Caco-2 (cell line): ENCODE measurements around the gene TENM4. TPM values are rescaled to one million over a fixed set of nuclear protein-coding genes. Genes with fewer than 3 reads are reported as not detected.

Experiments used
- BruUV-seq: library from RNA; stranded (reverse); fragments of 400-500 nt; replicated peaks from 2 replicates; lab custom pipeline; 2021; lab: Mats Ljungman, UMichigan
- CTCF ChIA-PET: fragments of 300-600 bp; sonication (Branson Sonifier 250); formaldehyde crosslinking; loops from one replicate; lab custom pipeline; 2022; ENCODE audit warnings: antibody characterized with exemption; lab: Charles Lee
- POLR2A ChIA-PET: fragments of 300-600 bp; sonication (Branson Sonifier 250); formaldehyde crosslinking; loops from one replicate; lab custom pipeline; 2022; ENCODE audit warnings: antibody characterized with exemption; lab: Charles Lee
- DNase-seq, 2 experiments: peaks; one replicate each; pipeline versions ENCODE4 v3.0.0 to v3.0.0-alpha.2; 2020 to 2022
- H3K27me3 ChIP-seq: replicated peaks from 2 replicates; pipeline ENCODE4 v1.6.0; 2011; ENCODE audit warnings: low read length; ENCODE audit not compliant: control insufficient read depth, insufficient read depth
- H3K36me3 ChIP-seq: 2 replicates; pipeline ENCODE4 v1.5.1; 2011; ENCODE audit warnings: low read length; ENCODE audit not compliant: control insufficient read depth, insufficient read depth
- H3K4me1 ChIP-seq: fragments of 250-450 bp; sonication (Bioruptor Pico); 2 replicates; pipeline ENCODE4 v1.5.1; 2020; ENCODE audit warnings: mild to moderate bottlenecking
- H3K4me3 ChIP-seq: 2 replicates; pipeline ENCODE4 v1.5.1; 2011; ENCODE audit warnings: low read depth, mild to moderate bottlenecking, control low read depth, low read length
- H3K9me3 ChIP-seq: fragments of 250-450 bp; sonication (Bioruptor Pico); 2 replicates; pipeline ENCODE4 v1.5.1; 2020; ENCODE audit warnings: mild to moderate bottlenecking, moderate library complexity
- H3K27ac Mint-ChIP-seq: one replicate; pipeline ENCODE4 v1.8.0; 2022; ENCODE audit warnings: mixed read lengths; ENCODE audit not compliant: unreplicated experiment
- H3K27me3 Mint-ChIP-seq: one replicate; pipeline ENCODE4 v1.8.0; 2022; ENCODE audit warnings: mixed read lengths; ENCODE audit not compliant: insufficient read depth, unreplicated experiment
- H3K36me3 Mint-ChIP-seq: one replicate; pipeline ENCODE4 v1.8.0; 2022; ENCODE audit warnings: mild to moderate bottlenecking, mixed read lengths; ENCODE audit not compliant: insufficient read depth, unreplicated experiment
- H3K4me1 Mint-ChIP-seq: one replicate; pipeline ENCODE4 v1.8.0; 2022; ENCODE audit warnings: low read depth, mixed read lengths; ENCODE audit not compliant: unreplicated experiment
- H3K4me3 Mint-ChIP-seq: one replicate; pipeline ENCODE4 v1.8.0; 2022; ENCODE audit warnings: mild to moderate bottlenecking, moderate library complexity, mixed read lengths; ENCODE audit not compliant: unreplicated experiment
- H3K9me3 Mint-ChIP-seq: one replicate; pipeline ENCODE4 v1.8.0; 2022; ENCODE audit warnings: mixed read lengths; ENCODE audit not compliant: unreplicated experiment
- intact Hi-C: fragments of 100-400 bp; cut with micrococcal nuclease; formaldehyde crosslinking; loops from one replicate; pipeline ENCODE4 v1.10.0; 2022; ENCODE audit not compliant: unreplicated experiment
- total RNA-seq: library from RNA; stranded (reverse); gene quantifications from 2 replicates; pipeline ENCODE4 v1.2.3, GENCODE V29; 2022
- TF ChIP-seq, protein P1 (sequence below), 2 experiments: fragments of 200-600 bp in 1 of 2; IDR thresholded peaks; 1 replicate in 1 of 2; 2 replicates in 1 of 2; pipeline versions ENCODE4 v1.5.1 to v1.8.0; 2011 to 2022; ENCODE audit warnings: antibody characterized with exemption in 1 of 2, control low read depth in 1 of 2, inconsistent platforms in 1 of 2, low read depth in 1 of 2, low read length in 1 of 2, mild to moderate bottlenecking in 1 of 2, moderate library complexity in 1 of 2; ENCODE audit not compliant: insufficient read depth in 1 of 2, severe bottlenecking in 1 of 2, unreplicated experiment in 1 of 2

TENM4 gene
- total RNA-seq, 1 experiment from 2014 or later = 1.1 TPM

DNA sequence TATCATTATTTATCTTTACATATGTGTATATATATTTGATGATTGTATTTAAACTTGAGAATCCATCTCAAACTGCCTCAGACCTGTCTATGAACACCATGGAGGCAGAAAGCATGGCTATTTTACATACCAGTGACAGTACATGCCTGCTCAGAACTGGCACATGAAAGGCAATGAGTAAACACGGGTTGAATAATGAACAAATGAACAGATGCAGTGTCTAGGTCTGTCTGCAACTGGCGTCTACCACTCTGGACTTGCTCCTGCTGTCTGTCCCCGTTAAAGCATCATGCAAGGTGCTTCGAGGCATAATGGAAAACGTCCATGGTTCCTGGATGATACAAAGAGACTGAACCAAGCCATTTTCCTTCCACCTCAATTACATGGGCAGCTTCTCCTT lies 594.6 kb downstream of the TENM4 start:
- Histone ChIP-seq H3K9me3 (no peaks in the 10 kb centered on the region), H3K27me3 (no peaks in the 10 kb centered on the region), H3K36me3 (no peaks in the 10 kb centered on the region), H3K4me3 (no peak overlapping the region), H3K4me1 (no peaks in the 10 kb centered on the region)
- no peaks in the 10 kb centered on the region for H3K36me3 Mint-ChIP-seq
- POLR2A ChIA-PET = no interaction called here
- no peak overlapping the region for H3K27ac Mint-ChIP-seq
- DNase-seq = no peak
- no TSS peak for BruUV-seq
- TF ChIP-seq, protein P1, sequence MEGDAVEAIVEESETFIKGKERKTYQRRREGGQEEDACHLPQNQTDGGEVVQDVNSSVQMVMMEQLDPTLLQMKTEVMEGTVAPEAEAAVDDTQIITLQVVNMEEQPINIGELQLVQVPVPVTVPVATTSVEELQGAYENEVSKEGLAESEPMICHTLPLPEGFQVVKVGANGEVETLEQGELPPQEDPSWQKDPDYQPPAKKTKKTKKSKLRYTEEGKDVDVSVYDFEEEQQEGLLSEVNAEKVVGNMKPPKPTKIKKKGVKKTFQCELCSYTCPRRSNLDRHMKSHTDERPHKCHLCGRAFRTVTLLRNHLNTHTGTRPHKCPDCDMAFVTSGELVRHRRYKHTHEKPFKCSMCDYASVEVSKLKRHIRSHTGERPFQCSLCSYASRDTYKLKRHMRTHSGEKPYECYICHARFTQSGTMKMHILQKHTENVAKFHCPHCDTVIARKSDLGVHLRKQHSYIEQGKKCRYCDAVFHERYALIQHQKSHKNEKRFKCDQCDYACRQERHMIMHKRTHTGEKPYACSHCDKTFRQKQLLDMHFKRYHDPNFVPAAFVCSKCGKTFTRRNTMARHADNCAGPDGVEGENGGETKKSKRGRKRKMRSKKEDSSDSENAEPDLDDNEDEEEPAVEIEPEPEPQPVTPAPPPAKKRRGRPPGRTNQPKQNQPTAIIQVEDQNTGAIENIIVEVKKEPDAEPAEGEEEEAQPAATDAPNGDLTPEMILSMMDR (IDR thresholded peaks at IDR 0.05; ENCODE audit: insufficient read depth in 1 of 2, low read depth in 1 of 2, low read length in 1 of 2, severe bottlenecking in 1 of 2, unreplicated experiment in 1 of 2) = no peak
- peaks cover 42% of the 10 kb centered on the region for H3K27me3 Mint-ChIP-seq
- H3K4me1 Mint-ChIP-seq = no peaks in the 10 kb centered on the region
- no peak overlapping the region for H3K4me3 Mint-ChIP-seq
- intact Hi-C loops = no loop called here
- H3K9me3 Mint-ChIP-seq = no peaks in the 10 kb centered on the region
- CTCF ChIA-PET = no interaction called here

- no peaks in the 10 kb centered on the region for H3K9me3 Mint-ChIP-seq
- intact Hi-C loops = no loop called here
- no peaks in the 10 kb centered on the region for H3K36me3 Mint-ChIP-seq
- no peak overlapping the region for H3K4me3 ChIP-seq
- BruUV-seq = no TSS peak
- H3K27ac Mint-ChIP-seq = no peak overlapping the region
- TF ChIP-seq, protein P1 (IDR thresholded peaks at IDR 0.05; ENCODE audit: insufficient read depth in 1 of 2, low read depth in 1 of 2, low read length in 1 of 2, severe bottlenecking in 1 of 2, unreplicated experiment in 1 of 2) = no peak
- H3K4me1 ChIP-seq = no peaks in the 10 kb centered on the region
- H3K36me3 ChIP-seq = no peaks in the 10 kb centered on the region
- CTCF ChIA-PET = no interaction called here
- no peak for DNase-seq
- no peak overlapping the region for H3K4me3 Mint-ChIP-seq
- peaks cover 40% of the 10 kb centered on the region for H3K27me3 Mint-ChIP-seq
- POLR2A ChIA-PET = no interaction called here
- H3K27me3 ChIP-seq = no peaks in the 10 kb centered on the region
- no peaks in the 10 kb centered on the region for H3K4me1 Mint-ChIP-seq
- H3K9me3 ChIP-seq = no peaks in the 10 kb centered on the region
Observed at GRCh38 chr11:78845496-78845895, 595.3 kb downstream of the TENM4 start.

- DNase-seq = no peak
- H3K4me1 ChIP-seq = no peaks in the 10 kb centered on the region
- no peaks in the 10 kb centered on the region for H3K36me3 ChIP-seq
- ChIA-PET POLR2A (no interaction called here), CTCF (interaction anchor here (0.7 kb wide), 1 partner anchor 222 kb away, joined by 3 read pairs; no protein-coding TSS in a partner anchor)
- no peak overlapping the region for H3K4me3 ChIP-seq
- Mint-ChIP-seq H3K4me1 (no peaks in the 10 kb centered on the region), H3K36me3 (no peaks in the 10 kb centered on the region), H3K9me3 (no peaks in the 10 kb centered on the region), H3K27ac (no peak overlapping the region), H3K4me3 (no peak overlapping the region), H3K27me3 (peaks cover 20% of the 10 kb centered on the region)
- TF ChIP-seq, protein P1 (IDR thresholded peaks at IDR 0.05; ENCODE audit: insufficient read depth in 1 of 2, low read depth in 1 of 2, low read length in 1 of 2, severe bottlenecking in 1 of 2, unreplicated experiment in 1 of 2) = no peak
- intact Hi-C loops = no loop called here
- no TSS peak for BruUV-seq
- no peaks in the 10 kb centered on the region for H3K9me3 ChIP-seq
- H3K27me3 ChIP-seq = no peaks in the 10 kb centered on the region
Observed at GRCh38 chr11:78841456-78842060, 599.3 kb downstream of the TENM4 start.
